Epidermal melanocyte (primary cell): Measurements from ENCODE around the gene DBN1.

Experiments used
- DNase-seq: peaks from one replicate; pipeline ENCODE4 v3.0.0; 2011; ENCODE audit warnings: low spot score; ENCODE audit not compliant: insufficient read length

The DBN1 gene

GRCh38 chr5:177474002-177474476 is 605 bp upstream of the DBN1 start:
- no peak for DNase-seq

GRCh38 chr5:177472460-177473442 is 683 bp downstream of the DBN1 start:
- DNase-seq, result no peak

GRCh38 chr5:177471610-177472356 is 1.7 kb downstream of the DBN1 start:
- no peak for DNase-seq

- no peak for DNase-seq
Measured at GRCh38 chr5:177470759-177471536, 2.5 kb downstream of the DBN1 start.

GRCh38 chr5:177469750-177470525 is 3.5 kb downstream of the DBN1 start:
- DNase-seq, result no peak

- no peak for DNase-seq
Measured at GRCh38 chr5:177468685-177469628, 4.5 kb downstream of the DBN1 start.

- no peak for DNase-seq
Measured at GRCh38 chr5:177468329-177468684, 5.1 kb downstream of the DBN1 start.

GRCh38 chr5:177467436-177467835 is 6.0 kb downstream of the DBN1 start:
- no peak for DNase-seq

GRCh38 chr5:177466861-177467260 is 6.6 kb downstream of the DBN1 start:
- no peak for DNase-seq

GRCh38 chr5:177465044-177465443 is 8.4 kb downstream of the DBN1 start:
- DNase-seq, result no peak

GRCh38 chr5:177462021-177462670 is 11.3 kb downstream of the DBN1 start:
- DNase-seq, result no peak

GRCh38 chr5:177459819-177460628 is 13.4 kb downstream of the DBN1 start:
- no peak for DNase-seq

- no peak for DNase-seq
Measured at GRCh38 chr5:177459357-177459756, 14.1 kb downstream of the DBN1 start.

GRCh38 chr5:177458912-177459350 is 14.5 kb downstream of the DBN1 start:
- no peak for DNase-seq

- no peak for DNase-seq
Measured at GRCh38 chr5:177457852-177458681, 15.4 kb downstream of the DBN1 start.

GRCh38 chr5:177456976-177457851 is 16.2 kb downstream of the DBN1 start:
- peak; percentile 95 for DNase-seq
